ENCODE measurements around the gene CDC73.

The CDC73 gene

GRCh38 chr1:193176113-193176512 lies 54.3 kb downstream of the CDC73 start:
- no peak for DNase-seq (ENCODE audit: low read depth, low spot score)
- WGBS (ENCODE audit: insufficient coverage, insufficient read length) = no CpG with 5 or more reads among the region's 1 CpG
- H3K27ac ChIP-seq (ENCODE audit: low read length) = no peak overlapping the region
- H3K4me3 ChIP-seq (ENCODE audit: low read length) = no peak overlapping the region
- H3K27me3 ChIP-seq (ENCODE audit: control insufficient read depth, insufficient read depth, low read length) = no peaks in the 10 kb centered on the region
- no peaks in the 10 kb centered on the region for H3K9me3 ChIP-seq (ENCODE audit: control insufficient read depth, insufficient read depth, low read length)
- H3K4me1 ChIP-seq (ENCODE audit: control insufficient read depth, insufficient read depth, low read length) = no peaks in the 10 kb centered on the region
- no peaks in the 10 kb centered on the region for H3K36me3 ChIP-seq (ENCODE audit: control insufficient read depth, insufficient read depth, low read length)

GRCh38 chr1:193176788-193177187 lies 55.0 kb downstream of the CDC73 start:
- Histone ChIP-seq H3K4me1 (ENCODE audit: control insufficient read depth, insufficient read depth, low read length) (no peaks in the 10 kb centered on the region), H3K9me3 (ENCODE audit: control insufficient read depth, insufficient read depth, low read length) (no peaks in the 10 kb centered on the region), H3K27ac (ENCODE audit: low read length) (no peak overlapping the region), H3K27me3 (ENCODE audit: control insufficient read depth, insufficient read depth, low read length) (no peaks in the 10 kb centered on the region), H3K4me3 (ENCODE audit: low read length) (no peak overlapping the region), H3K36me3 (ENCODE audit: control insufficient read depth, insufficient read depth, low read length) (no peaks in the 10 kb centered on the region)
- no peak for DNase-seq (ENCODE audit: low read depth, low spot score)

GRCh38 chr1:193179094-193179493 lies 57.3 kb downstream of the CDC73 start:
- Histone ChIP-seq H3K36me3 (ENCODE audit: control insufficient read depth, insufficient read depth, low read length) (no peaks in the 10 kb centered on the region), H3K27ac (ENCODE audit: low read length) (no peak overlapping the region), H3K9me3 (ENCODE audit: control insufficient read depth, insufficient read depth, low read length) (no peaks in the 10 kb centered on the region), H3K4me1 (ENCODE audit: control insufficient read depth, insufficient read depth, low read length) (no peaks in the 10 kb centered on the region), H3K27me3 (ENCODE audit: control insufficient read depth, insufficient read depth, low read length) (no peaks in the 10 kb centered on the region), H3K4me3 (ENCODE audit: low read length) (no peak overlapping the region)
- DNase-seq (ENCODE audit: low read depth, low spot score) = no peak
- no CpG with 5 or more reads among the region's 4 CpGs for WGBS (ENCODE audit: insufficient coverage, insufficient read length)

GRCh38 chr1:193181536-193181935 lies 59.7 kb downstream of the CDC73 start:
- H3K9me3 ChIP-seq (ENCODE audit: control insufficient read depth, insufficient read depth, low read length) = no peaks in the 10 kb centered on the region
- no CpG with 5 or more reads among the region's 1 CpG for WGBS (ENCODE audit: insufficient coverage, insufficient read length)

GRCh38 chr1:193181985-193182384 lies 60.2 kb downstream of the CDC73 start:
- WGBS (ENCODE audit: insufficient coverage, insufficient read length) = 100% methylated on average over 1 of the region's 2 CpGs
- DNase-seq (ENCODE audit: low read depth, low spot score) = no peak
- H3K4me1 ChIP-seq (ENCODE audit: control insufficient read depth, insufficient read depth, low read length) = no peaks in the 10 kb centered on the region

More at GRCh38 chr1:193181536-193181935, 59.7 kb downstream of the CDC73 start:
- no peak for DNase-seq (ENCODE audit: low read depth, low spot score)
- H3K27me3 ChIP-seq (ENCODE audit: control insufficient read depth, insufficient read depth, low read length) = no peaks in the 10 kb centered on the region
- no peaks in the 10 kb centered on the region for H3K36me3 ChIP-seq (ENCODE audit: control insufficient read depth, insufficient read depth, low read length)
- H3K4me3 ChIP-seq (ENCODE audit: low read length) = no peak overlapping the region
- H3K27ac ChIP-seq (ENCODE audit: low read length) = no peak overlapping the region
- H3K4me1 ChIP-seq (ENCODE audit: control insufficient read depth, insufficient read depth, low read length) = no peaks in the 10 kb centered on the region

GRCh38 chr1:193183019-193183627 lies 61.3 kb downstream of the CDC73 start:
- Histone ChIP-seq H3K4me3 (ENCODE audit: low read length) (no peak overlapping the region), H3K27ac (ENCODE audit: low read length) (no peak overlapping the region), H3K9me3 (ENCODE audit: control insufficient read depth, insufficient read depth, low read length) (no peaks in the 10 kb centered on the region), H3K4me1 (ENCODE audit: control insufficient read depth, insufficient read depth, low read length) (no peaks in the 10 kb centered on the region), H3K36me3 (ENCODE audit: control insufficient read depth, insufficient read depth, low read length) (no peaks in the 10 kb centered on the region), H3K27me3 (ENCODE audit: control insufficient read depth, insufficient read depth, low read length) (no peaks in the 10 kb centered on the region)
- DNase-seq (ENCODE audit: low read depth, low spot score) = no peak
- no CpG with 5 or more reads among the region's 2 CpGs for WGBS (ENCODE audit: insufficient coverage, insufficient read length)

More at GRCh38 chr1:193181985-193182384, 60.2 kb downstream of the CDC73 start:
- Histone ChIP-seq H3K27me3 (ENCODE audit: control insufficient read depth, insufficient read depth, low read length) (no peaks in the 10 kb centered on the region), H3K36me3 (ENCODE audit: control insufficient read depth, insufficient read depth, low read length) (no peaks in the 10 kb centered on the region), H3K9me3 (ENCODE audit: control insufficient read depth, insufficient read depth, low read length) (no peaks in the 10 kb centered on the region), H3K27ac (ENCODE audit: low read length) (no peak overlapping the region), H3K4me3 (ENCODE audit: low read length) (no peak overlapping the region)

- no peaks in the 10 kb centered on the region for H3K36me3 ChIP-seq (ENCODE audit: control insufficient read depth, insufficient read depth, low read length)
- DNase-seq (ENCODE audit: low read depth, low spot score) = no peak
- WGBS (ENCODE audit: insufficient coverage, insufficient read length) = no CpG with 5 or more reads among the region's 1 CpG
- no peaks in the 10 kb centered on the region for H3K4me1 ChIP-seq (ENCODE audit: control insufficient read depth, insufficient read depth, low read length)
- H3K4me3 ChIP-seq (ENCODE audit: low read length) = no peak overlapping the region
- H3K27me3 ChIP-seq (ENCODE audit: control insufficient read depth, insufficient read depth, low read length) = no peaks in the 10 kb centered on the region
- no peaks in the 10 kb centered on the region for H3K9me3 ChIP-seq (ENCODE audit: control insufficient read depth, insufficient read depth, low read length)
- no peak overlapping the region for H3K27ac ChIP-seq (ENCODE audit: low read length)
These were observed 62.9 kb downstream of the CDC73 start for GRCh38 chr1:193184776-193185175.

- Histone ChIP-seq H3K4me1 (ENCODE audit: control insufficient read depth, insufficient read depth, low read length) (no peaks in the 10 kb centered on the region), H3K27ac (ENCODE audit: low read length) (no peak overlapping the region), H3K27me3 (ENCODE audit: control insufficient read depth, insufficient read depth, low read length) (no peaks in the 10 kb centered on the region), H3K9me3 (ENCODE audit: control insufficient read depth, insufficient read depth, low read length) (no peaks in the 10 kb centered on the region), H3K4me3 (ENCODE audit: low read length) (no peak overlapping the region), H3K36me3 (ENCODE audit: control insufficient read depth, insufficient read depth, low read length) (no peaks in the 10 kb centered on the region)
- DNase-seq (ENCODE audit: low read depth, low spot score) = no peak
- no CpG with 5 or more reads among the region's 2 CpGs for WGBS (ENCODE audit: insufficient coverage, insufficient read length)
These were observed 63.4 kb downstream of the CDC73 start for GRCh38 chr1:193185211-193185610.

- Histone ChIP-seq H3K27me3 (ENCODE audit: control insufficient read depth, insufficient read depth, low read length) (no peaks in the 10 kb centered on the region), H3K4me1 (ENCODE audit: control insufficient read depth, insufficient read depth, low read length) (no peaks in the 10 kb centered on the region), H3K9me3 (ENCODE audit: control insufficient read depth, insufficient read depth, low read length) (no peaks in the 10 kb centered on the region), H3K4me3 (ENCODE audit: low read length) (no peak within 1 kb of the TSS), H3K27ac (ENCODE audit: low read length) (no peak within 1 kb of the TSS), H3K36me3 (ENCODE audit: control insufficient read depth, insufficient read depth, low read length) (no peaks in the 10 kb centered on the region; the same call in 1 of the 2 replicates)
- no CpG with 5 or more reads among the region's 13 CpGs for WGBS (ENCODE audit: insufficient coverage, insufficient read length)
- no peak for DNase-seq (ENCODE audit: low read depth, low spot score)
These were observed 64.3 kb downstream of the CDC73 start, which contains the start of gene B3GALT2 for GRCh38 chr1:193185901-193186731. Gene B3GALT2, minus strand, starts transcription at chr1:193186613. Its CDS starts 5,051 bp downstream, at chr1:193181562.

- Histone ChIP-seq H3K9me3 (ENCODE audit: control insufficient read depth, insufficient read depth, low read length) (no peaks in the 10 kb centered on the region), H3K36me3 (ENCODE audit: control insufficient read depth, insufficient read depth, low read length) (no peaks in the 10 kb centered on the region; the same call in 1 of the 2 replicates), H3K4me1 (ENCODE audit: control insufficient read depth, insufficient read depth, low read length) (no peaks in the 10 kb centered on the region), H3K27ac (ENCODE audit: low read length) (no peak overlapping the region), H3K4me3 (ENCODE audit: low read length) (no peak overlapping the region), H3K27me3 (ENCODE audit: control insufficient read depth, insufficient read depth, low read length) (no peaks in the 10 kb centered on the region)
- DNase-seq (ENCODE audit: low read depth, low spot score) = no peak
- no CpG with 5 or more reads among the region's 1 CpG for WGBS (ENCODE audit: insufficient coverage, insufficient read length)
These were observed 65.3 kb downstream of the CDC73 start for GRCh38 chr1:193187114-193187513.
